Astrocyte (in vitro differentiated cells and primary cell): ENCODE results near the gene FUT2. TPM values are rescaled to one million over a fixed set of nuclear protein-coding genes. Genes with fewer than 3 reads are reported as not detected.

ENCODE experiments used
- DNase-seq: peaks from one replicate; pipeline ENCODE4 v3.0.0-alpha.2; 2010; ENCODE audit warnings: low read depth
- FAIRE-seq: peaks from 2 replicates; lab custom pipeline; 2011; peaks lifted over from hg19 to GRCh38; lab: Jason Lieb, UNC
- H2AFZ ChIP-seq: 2 replicates; pipeline ENCODE4 v1.6.0; 2012; ENCODE audit warnings: low read depth, low read length, inconsistent platforms
- H3K27ac ChIP-seq: 2 replicates; pipeline ENCODE4 v1.5.1; 2011; ENCODE audit warnings: low read depth, low read length, inconsistent platforms
- H3K27me3 ChIP-seq: 2 replicates; pipeline ENCODE4 v1.6.0; 2011; ENCODE audit warnings: low read length, inconsistent platforms; ENCODE audit not compliant: insufficient read depth
- H3K36me3 ChIP-seq: 2 replicates; pipeline ENCODE4 v1.5.1; 2011; ENCODE audit warnings: low read length, inconsistent platforms; ENCODE audit not compliant: insufficient read depth
- H3K4me1 ChIP-seq: 2 replicates; pipeline ENCODE4 v1.5.1; 2011; ENCODE audit warnings: low read length, inconsistent platforms; ENCODE audit not compliant: insufficient read depth
- H3K4me2 ChIP-seq: 2 replicates; pipeline ENCODE4 v1.6.0; 2012; ENCODE audit warnings: low read length, inconsistent platforms
- H3K4me3 ChIP-seq: 2 replicates; pipeline ENCODE4 v1.5.1; 2011; ENCODE audit warnings: low read depth, mild to moderate bottlenecking, low read length, inconsistent platforms; ENCODE audit not compliant: insufficient read depth
- H3K79me2 ChIP-seq: 2 replicates; pipeline ENCODE4 v1.6.0; 2012; ENCODE audit warnings: mild to moderate bottlenecking, low read length, inconsistent platforms; ENCODE audit not compliant: insufficient read depth
- H3K9ac ChIP-seq: 2 replicates; pipeline ENCODE4 v1.6.0; 2012; ENCODE audit warnings: mild to moderate bottlenecking, low read length, inconsistent platforms
- H3K9me3 ChIP-seq: 2 replicates; pipeline ENCODE4 v1.5.1; 2012; ENCODE audit warnings: low read depth, mild to moderate bottlenecking, low read length, inconsistent platforms; ENCODE audit not compliant: insufficient read depth
- H4K20me1 ChIP-seq: 2 replicates; pipeline ENCODE4 v1.6.0; 2012; ENCODE audit warnings: low read length, inconsistent platforms; ENCODE audit not compliant: insufficient read depth
- H3K27ac Mint-ChIP-seq: one replicate; pipeline ENCODE4 v1.8.0; 2021; ENCODE audit warnings: mild to moderate bottlenecking, mixed read lengths; ENCODE audit not compliant: unreplicated experiment
- H3K27me3 Mint-ChIP-seq: one replicate; pipeline ENCODE4 v1.8.0; 2021; ENCODE audit warnings: low read depth, mixed read lengths; ENCODE audit not compliant: unreplicated experiment
- H3K36me3 Mint-ChIP-seq: one replicate; pipeline ENCODE4 v1.8.0; 2021; ENCODE audit warnings: low read depth, mixed read lengths; ENCODE audit not compliant: unreplicated experiment
- H3K4me1 Mint-ChIP-seq: one replicate; pipeline ENCODE4 v1.8.0; 2021; ENCODE audit warnings: low read depth, mixed read lengths; ENCODE audit not compliant: unreplicated experiment
- H3K4me3 Mint-ChIP-seq: one replicate; pipeline ENCODE4 v1.8.0; 2021; ENCODE audit warnings: mild to moderate bottlenecking, moderate library complexity, mixed read lengths; ENCODE audit not compliant: unreplicated experiment
- H3K9me3 Mint-ChIP-seq: one replicate; pipeline ENCODE4 v1.8.0; 2021; ENCODE audit warnings: mild to moderate bottlenecking, mixed read lengths; ENCODE audit not compliant: unreplicated experiment
- EZH2 ChIP-seq: IDR thresholded peaks from 2 replicates; pipeline ENCODE4 v1.6.1; 2012; ENCODE audit warnings: mild to moderate bottlenecking, low read length, inconsistent platforms; ENCODE audit not compliant: insufficient read depth
- total RNA-seq: library from RNA; stranded (reverse); gene quantifications from 2 replicates; pipeline ENCODE4 v1.2.1, GENCODE V29; 2021
- TF ChIP-seq, protein P1 (sequence below): IDR thresholded peaks from 2 replicates; pipeline ENCODE4 v1.5.1; 2011; ENCODE audit warnings: low read depth, mild to moderate bottlenecking, inconsistent platforms, low read length, moderate library complexity; ENCODE audit not compliant: insufficient read depth

FUT2 gene
- total RNA-seq, 1 donor from 2014 or later, result not detected

DNA sequence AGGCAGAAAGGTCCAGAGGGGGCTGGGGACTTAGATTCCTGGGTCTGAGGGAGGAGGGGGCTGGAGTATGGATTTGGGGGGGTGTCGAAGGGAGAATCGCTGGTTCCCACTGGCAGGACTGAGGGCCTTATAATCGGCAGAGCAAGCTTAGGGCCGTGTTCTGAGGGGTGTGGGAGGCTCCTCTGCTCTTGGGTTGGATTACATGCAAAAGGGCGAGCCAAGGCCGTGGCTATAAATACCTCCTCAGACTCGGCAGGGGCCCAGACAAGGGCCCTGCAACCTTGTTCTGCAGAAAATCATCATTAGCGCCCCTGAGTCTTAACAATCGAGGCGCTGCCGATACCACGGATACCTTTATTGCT lies 24.5 kb downstream of the FUT2 start:
- peaks cover 3% of the 10 kb centered on the region for H3K9me3 Mint-ChIP-seq
- DNase-seq (no peak), FAIRE-seq (no peak)
- H3K36me3 ChIP-seq, result no peaks in the 10 kb centered on the region
- peaks cover 6% of the 10 kb centered on the region for H3K4me1 Mint-ChIP-seq
- H3K4me1 ChIP-seq, result peaks cover 14% of the 10 kb centered on the region
- H3K9ac ChIP-seq, result no peak overlapping the region
- H3K9me3 ChIP-seq, result no peaks in the 10 kb centered on the region
- no peaks in the 10 kb centered on the region for H3K79me2 ChIP-seq
- no peaks in the 10 kb centered on the region for H3K36me3 Mint-ChIP-seq
- TF ChIP-seq EZH2, result no peak
- TF ChIP-seq, protein P1, sequence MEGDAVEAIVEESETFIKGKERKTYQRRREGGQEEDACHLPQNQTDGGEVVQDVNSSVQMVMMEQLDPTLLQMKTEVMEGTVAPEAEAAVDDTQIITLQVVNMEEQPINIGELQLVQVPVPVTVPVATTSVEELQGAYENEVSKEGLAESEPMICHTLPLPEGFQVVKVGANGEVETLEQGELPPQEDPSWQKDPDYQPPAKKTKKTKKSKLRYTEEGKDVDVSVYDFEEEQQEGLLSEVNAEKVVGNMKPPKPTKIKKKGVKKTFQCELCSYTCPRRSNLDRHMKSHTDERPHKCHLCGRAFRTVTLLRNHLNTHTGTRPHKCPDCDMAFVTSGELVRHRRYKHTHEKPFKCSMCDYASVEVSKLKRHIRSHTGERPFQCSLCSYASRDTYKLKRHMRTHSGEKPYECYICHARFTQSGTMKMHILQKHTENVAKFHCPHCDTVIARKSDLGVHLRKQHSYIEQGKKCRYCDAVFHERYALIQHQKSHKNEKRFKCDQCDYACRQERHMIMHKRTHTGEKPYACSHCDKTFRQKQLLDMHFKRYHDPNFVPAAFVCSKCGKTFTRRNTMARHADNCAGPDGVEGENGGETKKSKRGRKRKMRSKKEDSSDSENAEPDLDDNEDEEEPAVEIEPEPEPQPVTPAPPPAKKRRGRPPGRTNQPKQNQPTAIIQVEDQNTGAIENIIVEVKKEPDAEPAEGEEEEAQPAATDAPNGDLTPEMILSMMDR, result no peak
- peak overlapping the region; percentile 94 for H2AFZ ChIP-seq
- H3K27ac Mint-ChIP-seq, result peak overlapping the region; percentile 87
- peak overlapping the region; percentile 86 for H3K4me2 ChIP-seq
- H3K27me3 Mint-ChIP-seq, result no peaks in the 10 kb centered on the region
- no peaks in the 10 kb centered on the region for H3K27me3 ChIP-seq
- peak overlapping the region; percentile 72 for H3K4me3 ChIP-seq
- peak overlapping the region; percentile 88 for H3K4me3 Mint-ChIP-seq
- no peak overlapping the region for H3K27ac ChIP-seq
- H4K20me1 ChIP-seq, result no peaks in the 10 kb centered on the region

DNA sequence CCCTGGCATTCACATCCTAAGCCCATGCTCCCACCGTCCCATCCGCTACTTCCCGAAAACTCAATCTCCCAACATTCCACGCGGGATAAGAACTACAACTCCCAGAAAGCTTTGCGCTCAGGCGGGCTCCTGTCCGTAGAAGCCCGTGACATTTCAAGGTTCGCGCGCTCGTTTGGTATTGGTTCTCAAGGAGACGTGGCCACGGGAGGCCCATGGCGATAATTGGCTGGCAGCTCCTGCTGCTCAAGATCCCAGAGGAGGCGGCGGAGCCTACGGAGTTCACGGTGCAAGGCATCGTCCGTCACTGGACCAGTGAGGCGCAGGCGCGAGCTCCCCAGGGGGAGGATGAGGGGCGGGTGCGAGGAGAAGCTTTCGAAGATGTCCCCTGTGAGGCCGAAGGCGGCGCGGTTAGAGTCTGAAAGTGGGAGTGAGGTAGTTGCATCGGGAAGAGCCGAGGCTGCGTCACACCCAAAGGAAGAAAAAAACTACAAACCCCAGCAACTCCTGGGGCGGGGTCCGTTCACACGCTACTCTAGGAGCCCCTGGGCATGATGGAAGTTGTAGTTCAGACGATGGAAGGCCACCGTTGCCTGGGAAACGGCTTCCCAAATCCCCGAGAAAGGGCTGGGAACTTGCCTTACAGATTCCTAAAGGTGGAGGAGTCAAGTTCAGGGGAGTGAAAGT lies 25.0 kb downstream of the FUT2 start:
- peak overlapping the region; percentile 88 for H3K4me3 Mint-ChIP-seq
- peak overlapping the region; percentile 86 for H3K4me2 ChIP-seq
- FAIRE-seq (peak; percentile 63), DNase-seq (peak; percentile 98)
- H4K20me1 ChIP-seq, result no peaks in the 10 kb centered on the region
- peak overlapping the region; percentile 72 for H3K4me3 ChIP-seq
- no peaks in the 10 kb centered on the region for H3K27me3 ChIP-seq
- H3K27me3 Mint-ChIP-seq, result no peaks in the 10 kb centered on the region
- peaks cover 8% of the 10 kb centered on the region for H3K4me1 Mint-ChIP-seq
- H3K79me2 ChIP-seq, result no peaks in the 10 kb centered on the region
- H3K36me3 ChIP-seq, result no peaks in the 10 kb centered on the region
- H3K36me3 Mint-ChIP-seq, result no peaks in the 10 kb centered on the region
- H3K9me3 Mint-ChIP-seq, result peaks cover 3% of the 10 kb centered on the region
- peak overlapping the region; percentile 90 for H3K27ac ChIP-seq
- TF ChIP-seq, protein P1, result no peak
- TF ChIP-seq EZH2, result no peak
- H3K27ac Mint-ChIP-seq, result peak overlapping the region; percentile 87
- H3K9ac ChIP-seq, result peak overlapping the region; percentile 84
- H2AFZ ChIP-seq, result peak overlapping the region; percentile 94
- H3K4me1 ChIP-seq, result peaks cover 17% of the 10 kb centered on the region
- H3K9me3 ChIP-seq, result no peaks in the 10 kb centered on the region

DNA sequence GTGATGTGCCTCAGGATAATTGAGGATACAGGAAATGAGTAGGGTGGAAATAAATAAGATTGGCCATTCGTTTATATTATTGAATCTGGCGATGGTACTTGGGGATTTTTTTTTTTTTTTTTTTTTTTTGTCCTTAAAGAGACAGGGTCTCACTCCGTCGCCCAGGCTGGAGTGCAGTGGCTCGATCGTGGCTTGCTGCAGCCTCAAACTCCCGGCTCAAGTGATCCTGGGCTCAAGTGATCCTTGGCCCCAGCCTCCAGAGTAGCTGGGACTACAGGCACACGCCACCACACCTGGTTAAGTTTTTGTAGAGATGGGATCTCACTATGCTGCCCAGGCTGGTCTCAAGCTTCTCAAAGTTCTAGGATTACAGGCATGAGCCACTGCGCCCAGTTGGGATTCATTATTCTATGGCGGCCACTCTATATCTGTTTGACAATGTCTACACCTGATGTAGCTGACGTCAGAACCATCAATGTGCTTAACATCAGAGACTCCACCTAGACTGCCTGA lies 26.5 kb downstream of the FUT2 start:
- no peak for FAIRE-seq
- Mint-ChIP-seq H3K4me3 (peak overlapping the region; percentile 50), H3K4me1 (peaks cover 8% of the 10 kb centered on the region), H3K27ac (no peak overlapping the region), H3K36me3 (peaks cover 2% of the 10 kb centered on the region), H3K9me3 (peaks cover 7% of the 10 kb centered on the region), H3K27me3 (no peaks in the 10 kb centered on the region)
- no peak for TF ChIP-seq EZH2
- TF ChIP-seq, protein P1, result no peak
- Histone ChIP-seq H3K4me2 (no peak overlapping the region), H3K4me3 (no peak overlapping the region), H4K20me1 (no peaks in the 10 kb centered on the region), H3K4me1 (peaks cover 10% of the 10 kb centered on the region), H3K9me3 (no peaks in the 10 kb centered on the region), H2AFZ (no peak overlapping the region), H3K27ac (no peak overlapping the region), H3K27me3 (no peaks in the 10 kb centered on the region), H3K79me2 (no peaks in the 10 kb centered on the region), H3K36me3 (no peaks in the 10 kb centered on the region), H3K9ac (no peak overlapping the region)
- DNase-seq, result no peak
